H1 (cell line): ENCODE data around the gene EVI5. TPM values are rescaled to one million over a fixed set of nuclear protein-coding genes. Genes with fewer than 3 reads are reported as not detected.

Experiments used
- CTCF ChIA-PET: fragments of 300-600 bp; sonication (Branson Sonifier 250); formaldehyde crosslinking; loops from one replicate; lab custom pipeline; 2021; ENCODE audit not compliant: partially characterized antibody; lab: Charles Lee
- POLR2A ChIA-PET: fragments of 300-600 bp; sonication (Branson Sonifier 250); formaldehyde crosslinking; loops from one replicate; lab custom pipeline; 2021; ENCODE audit warnings: inconsistent platforms; ENCODE audit not compliant: partially characterized antibody; lab: Charles Lee
- DNase-seq, 2 experiments: peaks; one replicate each; pipeline versions ENCODE4 v3.0.0 to v3.0.0-alpha.2; 2010 to 2022; ENCODE audit warnings: low spot score in 2 of 2, low read depth in 1 of 2, mixed read lengths in 1 of 2
- FAIRE-seq: peaks from 2 replicates; lab custom pipeline; 2011; peaks lifted over from hg19 to GRCh38; lab: Jason Lieb, UNC
- H2AFZ ChIP-seq: 2 replicates; pipeline ENCODE4 v1.8.1; 2012; ENCODE audit warnings: low read length, inconsistent platforms
- H2AK5ac ChIP-seq: 2 replicates; pipeline ENCODE4 v1.6.1; 2013; ENCODE audit warnings: low read depth, low read length
- H2BK120ac ChIP-seq: replicated peaks from 2 replicates; pipeline ENCODE3; 2013; ENCODE audit warnings: low read depth, low read length, inconsistent platforms
- H2BK12ac ChIP-seq: 2 replicates; pipeline ENCODE4 v1.6.1; 2013; ENCODE audit warnings: low read depth, low read length
- H2BK15ac ChIP-seq: 2 replicates; pipeline ENCODE4 v1.6.1; 2013; ENCODE audit warnings: low read length
- H2BK20ac ChIP-seq: 2 replicates; pipeline ENCODE4 v1.6.1; 2013; ENCODE audit warnings: low read length
- H2BK5ac ChIP-seq: 2 replicates; pipeline ENCODE4 v1.6.1; 2013; ENCODE audit warnings: low read depth, low read length
- H3K14ac ChIP-seq: 2 replicates; pipeline ENCODE4 v1.6.1; 2013; ENCODE audit warnings: inconsistent platforms; ENCODE audit not compliant: insufficient read length
- H3K18ac ChIP-seq: 2 replicates; pipeline ENCODE4 v1.6.1; 2013; ENCODE audit warnings: low read length; ENCODE audit errors: extremely low read depth
- H3K23ac ChIP-seq: 2 replicates; pipeline ENCODE4 v1.6.1; 2013; ENCODE audit warnings: inconsistent platforms; ENCODE audit not compliant: insufficient read length
- H3K23me2 ChIP-seq: 2 replicates; pipeline ENCODE4 v1.6.1; 2013; ENCODE audit warnings: low read depth, low read length
- H3K27ac ChIP-seq: 2 replicates; pipeline ENCODE4 v1.6.1; 2011; ENCODE audit warnings: low read depth, low read length, inconsistent platforms
- H3K27me3 ChIP-seq, 4 experiments: replicated peaks in 1 of 4; 1 replicate in 1 of 4; 2 replicates in 3 of 4; pipeline versions ENCODE4 v1.6.1 to v1.8.1; 2011 to 2013; ENCODE audit warnings: low read length in 3 of 4, mild to moderate bottlenecking in 3 of 4, inconsistent platforms in 2 of 4, mixed read lengths in 2 of 4, moderate library complexity in 1 of 4; ENCODE audit not compliant: control insufficient read depth in 3 of 4, insufficient read depth in 3 of 4; ENCODE audit errors: extremely low read depth in 1 of 4
- H3K36me3 ChIP-seq, 4 experiments: 2 replicates each; pipeline versions ENCODE4 v1.6.1 to v1.8.1; 2011 to 2013; ENCODE audit warnings: mild to moderate bottlenecking in 4 of 4, low read length in 3 of 4, moderate library complexity in 2 of 4, control low read depth in 1 of 4, inconsistent platforms in 1 of 4; ENCODE audit not compliant: insufficient read depth in 4 of 4, control insufficient read depth in 2 of 4
- H3K4ac ChIP-seq: replicated peaks from 2 replicates; pipeline ENCODE3; 2013; ENCODE audit warnings: low read length, low read depth, mixed read lengths, inconsistent platforms; ENCODE audit not compliant: insufficient read length
- H3K4me1 ChIP-seq, 4 experiments: replicated peaks in 1 of 4; 1 replicate in 1 of 4; 2 replicates in 3 of 4; pipeline versions ENCODE4 v1.6.1 to v1.8.1; 2011 to 2013; ENCODE audit warnings: low read length in 3 of 4, inconsistent platforms in 2 of 4, mixed read lengths in 1 of 4; ENCODE audit not compliant: insufficient read depth in 4 of 4, control insufficient read depth in 3 of 4
- H3K4me2 ChIP-seq, 2 experiments: 2 replicates each; pipeline versions ENCODE4 v1.6.1 to v1.8.1; 2011 to 2013; ENCODE audit warnings: low read depth in 2 of 2, low read length in 2 of 2, control low read depth in 1 of 2, inconsistent platforms in 1 of 2, mild to moderate bottlenecking in 1 of 2; ENCODE audit not compliant: insufficient read depth in 1 of 2
- H3K4me3 ChIP-seq, 4 experiments: fragments of 200-600, 300-600 bp in 1 of 4; sonication (generic), shearing (Covaris generic), sonication (Bioruptor Twin) in 1 of 4; 2 replicates each; pipeline versions ENCODE4 v1.5.1 to v1.8.1; 2011 to 2016; ENCODE audit warnings: low read length in 4 of 4, low read depth in 3 of 4, control low read depth in 2 of 4, inconsistent platforms in 2 of 4, mild to moderate bottlenecking in 2 of 4, mixed read lengths in 1 of 4, moderate library complexity in 1 of 4; ENCODE audit not compliant: insufficient read depth in 2 of 4; ENCODE audit errors: extremely low read depth in 1 of 4
- H3K56ac ChIP-seq: replicated peaks from 2 replicates; pipeline ENCODE3; 2013; ENCODE audit warnings: low read depth, mild to moderate bottlenecking, mixed read lengths, low read length, inconsistent platforms; ENCODE audit not compliant: insufficient read length
- H3K79me1 ChIP-seq: 2 replicates; pipeline ENCODE4 v1.6.1; 2013; ENCODE audit warnings: low read depth, low read length, control low read depth
- H3K79me2 ChIP-seq, 2 experiments: 2 replicates each; pipeline versions ENCODE4 v1.6.1 to v1.8.1; 2012 to 2013; ENCODE audit warnings: low read length in 2 of 2, mild to moderate bottlenecking in 2 of 2, inconsistent platforms in 1 of 2; ENCODE audit not compliant: insufficient read depth in 2 of 2, control insufficient read depth in 1 of 2
- H3K9ac ChIP-seq, 4 experiments: replicated peaks in 1 of 4; 1 replicate in 1 of 4; 2 replicates in 3 of 4; pipeline versions ENCODE4 v1.6.1 to v1.8.1; 2011 to 2013; ENCODE audit warnings: low read depth in 3 of 4, low read length in 3 of 4, control low read depth in 2 of 4, mild to moderate bottlenecking in 2 of 4, moderate library complexity in 2 of 4, inconsistent platforms in 1 of 4; ENCODE audit errors: extremely low read depth in 1 of 4
- H3K9me3 ChIP-seq, 2 experiments: 2 replicates each; pipeline versions ENCODE4 v1.6.1 to v1.8.1; 2012 to 2013; ENCODE audit warnings: mild to moderate bottlenecking in 2 of 2, moderate library complexity in 2 of 2, control low read depth in 1 of 2, inconsistent platforms in 1 of 2, low read depth in 1 of 2, low read length in 1 of 2, mixed read lengths in 1 of 2; ENCODE audit not compliant: insufficient read depth in 2 of 2
- H4K20me1 ChIP-seq, 2 experiments: replicated peaks in 1 of 2; 2 replicates each; pipeline versions ENCODE3 to v1.8.1; 2011 to 2013; ENCODE audit warnings: inconsistent platforms in 2 of 2, low read length in 2 of 2, mild to moderate bottlenecking in 1 of 2; ENCODE audit not compliant: insufficient read depth in 2 of 2, control insufficient read depth in 1 of 2
- H4K5ac ChIP-seq: 2 replicates; pipeline ENCODE4 v1.6.1; 2013; ENCODE audit warnings: low read length, low read depth, mixed read lengths, inconsistent platforms; ENCODE audit not compliant: insufficient read length
- H4K8ac ChIP-seq: 2 replicates; pipeline ENCODE4 v1.8.0; 2013; ENCODE audit warnings: mild to moderate bottlenecking, moderate library complexity, low read length, inconsistent platforms; ENCODE audit not compliant: insufficient read depth; ENCODE audit errors: extremely low read depth
- H4K91ac ChIP-seq: replicated peaks from 2 replicates; pipeline ENCODE3; 2013; ENCODE audit warnings: low read length, mixed read lengths, inconsistent platforms; ENCODE audit not compliant: insufficient read length
- CBX5 ChIP-seq: fragments of 300-800, 300-1000 bp; sonication (generic); IDR thresholded peaks from 2 replicates; pipeline ENCODE4 v1.7.1; 2016; ENCODE audit warnings: antibody characterized with exemption, low read length, low read depth
- CREB1 ChIP-seq: IDR thresholded peaks from 2 replicates; pipeline ENCODE4 v1.6.1; 2012; ENCODE audit warnings: inconsistent platforms
- E2F6 ChIP-seq: IDR thresholded peaks from 2 replicates; pipeline ENCODE4 v1.6.1; 2012; ENCODE audit warnings: inconsistent platforms
- HDAC2 ChIP-seq, 2 experiments: fragments of 300-600 bp in 1 of 2; sonication (generic) in 1 of 2; IDR thresholded peaks; 2 replicates each; pipeline ENCODE4 v1.6.1; 2011 to 2012; ENCODE audit warnings: low read depth in 2 of 2, low read length in 2 of 2, mild to moderate bottlenecking in 2 of 2, moderate library complexity in 2 of 2, borderline replicate concordance in 1 of 2, inconsistent platforms in 1 of 2
- polyA plus RNA-seq, 7 experiments: library from polyadenylated mRNA; depleted of rRNA in 3 of 7; stranded (reverse) in 5 of 7; unstranded in 2 of 7; fragments of >200 nt in 5 of 7; fragments of 200-250 nt in 2 of 7; gene quantifications; 1 replicate in 5 of 7; 2 replicates in 1 of 7; 4 replicates in 1 of 7; pipeline versions ENCODE4 v1.2.1 to v1.2.3, GENCODE V29; 2011 to 2013; ENCODE audit warnings: missing spikeins in 2 of 7, mixed read lengths in 2 of 7
- total RNA-seq: library from RNA; stranded (reverse); fragmentation: NEBNext Ultra II Directional; extraction: Animal tissue kit (Norgen Biotek cat#: 25700); gene quantifications from 2 replicates; pipeline ENCODE4 v1.2.1, GENCODE V29; 2021

Gene EVI5
- total and polyA plus RNA-seq, 2 of the 8 experiments (the other 6 are each of a cell fraction or from before 2014, with no cell fraction given), result 1.7 to 13.7 TPM

GRCh38 chr1:92808381-92808780 lies 23.5 kb upstream of the EVI5 start:
- no peaks in the 10 kb centered on the region for H3K9me3 ChIP-seq
- no peak overlapping the region for H3K23ac ChIP-seq
- H2BK15ac ChIP-seq, result no peak overlapping the region
- H3K79me1 ChIP-seq, result no peaks in the 10 kb centered on the region
- ChIA-PET CTCF (interaction anchor here (1.6 kb wide), 1 partner anchor 24 kb away, joined by 6 read pairs; the partner anchor contains the start of gene RPL5), POLR2A (interaction anchor here (1.0 to 1.4 kb wide), 3 partner anchors 12 to 30 kb away, joined by 3 to 4 read pairs (median 4); partner anchors contain the start of gene RPL5)
- no peak overlapping the region for H2BK20ac ChIP-seq
- H3K14ac ChIP-seq, result no peak overlapping the region
- no peak overlapping the region for H3K4me3 ChIP-seq
- H2BK12ac ChIP-seq, result no peak overlapping the region
- no peak overlapping the region for H4K91ac ChIP-seq
- H2BK5ac ChIP-seq, result no peak overlapping the region
- H2BK120ac ChIP-seq, result no peak overlapping the region
- no peak overlapping the region for H3K9ac ChIP-seq
- no peak overlapping the region for H4K5ac ChIP-seq
- DNase-seq (no peak), FAIRE-seq (no peak)
- TF ChIP-seq HDAC2 (IDR thresholded peaks at IDR 0.05; ENCODE audit: borderline replicate concordance in 1 of 2, low read depth in 2 of 2, low read length in 2 of 2) (no peak), CBX5 (no peak), E2F6 (no peak), CREB1 (no peak)
- H3K36me3 ChIP-seq, result no peaks in the 10 kb centered on the region
- H2AK5ac ChIP-seq, result no peak overlapping the region
- no peak overlapping the region for H3K4ac ChIP-seq
- H3K56ac ChIP-seq, result no peak overlapping the region
- no peak overlapping the region for H3K18ac ChIP-seq
- no peak overlapping the region for H4K8ac ChIP-seq
- H3K27me3 ChIP-seq, result peaks cover 0 to 1% (median 0%) of the 10 kb centered on the region in 4 experiments; a peak in 1 of 7 replicates
- H3K23me2 ChIP-seq, result no peaks in the 10 kb centered on the region
- no peaks in the 10 kb centered on the region for H4K20me1 ChIP-seq
- no peak overlapping the region for H3K27ac ChIP-seq
- no peak overlapping the region for H3K4me2 ChIP-seq
- no peak overlapping the region for H2AFZ ChIP-seq
- H3K79me2 ChIP-seq, result no peaks in the 10 kb centered on the region
- no peaks in the 10 kb centered on the region for H3K4me1 ChIP-seq
